Right ventricle myocardium superior (tissue), 1 donor: ENCODE measurements around the gene FRMPD1. TPM values are rescaled to one million over a fixed set of nuclear protein-coding genes. Genes with fewer than 3 reads are reported as not detected.
A peak's percentile ranks its signal among the peaks of the same experiment; 100 is the strongest.

Experiments used
- ATAC-seq: fragments of 200-7000 bp; cut with Tn5 transposase; one replicate; pipeline ENCODE4 v1.9.1; 2020; ENCODE audit warnings: mild to moderate bottlenecking; ENCODE audit not compliant: poor library complexity
- DNase-seq: peaks from one replicate; pipeline ENCODE4 v3.0.0-alpha.2; 2020
- intact Hi-C: fragments of 100-400 bp; cut with DNase I; formaldehyde crosslinking; loops from one replicate; pipeline ENCODE4 v1.11.2; 2022
- total RNA-seq: library from RNA; stranded (reverse); fragmentation: NEBNext Ultra II Directional; extraction: Animal tissue kit (Norgen Biotek cat#: 25700); gene quantifications from one replicate; pipeline ENCODE4 v1.2.1, GENCODE V29; 2021
- donor health status: DM: no; HTN: yes; CAD: no; lungs with severe emphysema.

Gene FRMPD1
- total RNA-seq, 1 donor from 2014 or later: 1.6 TPM

DNA sequence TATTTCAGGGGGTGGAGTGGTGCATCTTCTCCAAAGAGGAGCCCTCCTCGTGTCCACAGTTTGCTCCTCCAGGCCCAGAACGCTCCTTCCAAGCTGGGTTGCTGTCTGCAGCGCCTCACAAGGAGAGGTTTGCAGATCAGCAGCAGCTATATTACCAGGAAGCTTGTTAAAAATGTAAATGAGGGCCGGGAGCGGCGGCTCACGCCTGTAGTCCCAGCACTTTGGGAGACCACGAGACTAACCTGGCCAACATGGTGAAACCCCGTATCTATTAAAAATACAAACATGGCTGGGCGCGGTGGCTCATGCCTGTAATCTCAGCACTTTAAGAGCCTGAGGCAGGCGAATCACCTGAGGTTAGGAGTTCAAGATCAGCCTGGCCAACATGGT, 25.0 kb upstream of the FRMPD1 start:
- no peak for DNase-seq
- no peak for ATAC-seq
- intact Hi-C loops: no loop called here

- intact Hi-C loops: no loop called here
- ATAC-seq: no peak
- no peak for DNase-seq
These were observed 24.0 kb upstream of the FRMPD1 start for GRCh38 chr9:37626708-37627292.

DNA sequence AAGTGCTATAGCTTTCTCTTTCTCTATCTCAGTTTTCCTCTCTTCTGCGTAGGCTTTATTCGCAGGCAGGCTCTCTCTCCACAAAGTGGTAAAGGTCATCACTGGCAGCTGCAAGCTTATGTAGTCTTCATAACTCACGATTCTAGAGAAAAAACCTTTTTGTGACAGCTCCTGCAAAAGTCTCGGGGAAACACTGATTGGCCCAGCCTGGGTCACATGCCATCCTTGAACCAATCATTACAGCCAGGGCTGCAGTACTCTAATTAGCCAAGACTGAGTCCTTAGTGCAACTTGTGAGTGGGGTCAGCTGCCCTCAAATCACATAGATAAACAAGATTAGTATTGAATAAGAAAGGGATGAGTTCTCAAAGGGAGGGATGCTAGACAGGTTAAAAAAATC, 18.3 kb upstream of the FRMPD1 start:
- intact Hi-C loops: no loop called here
- ATAC-seq (no peak), DNase-seq (no peak)

- DNase-seq: no peak
- no peak for ATAC-seq
- intact Hi-C loops: no loop called here
These were observed 14.9 kb upstream of the FRMPD1 start for GRCh38 chr9:37635808-37636207.

- intact Hi-C loops: no loop called here
- ATAC-seq: no peak
- no peak for DNase-seq
These were observed 14.0 kb upstream of the FRMPD1 start for GRCh38 chr9:37636511-37637448.

- DNase-seq (no peak), ATAC-seq (no peak)
- intact Hi-C loops: no loop called here
These were observed 11.5 kb upstream of the FRMPD1 start for GRCh38 chr9:37639109-37639762.

GRCh38 chr9:37639841-37640240, 10.9 kb upstream of the FRMPD1 start:
- ATAC-seq (no peak), DNase-seq (no peak)
- intact Hi-C loops: loop anchor here (10.0 kb wide), 1 partner anchor 45 kb away; the partner anchor contains the start of gene TOMM5

DNA sequence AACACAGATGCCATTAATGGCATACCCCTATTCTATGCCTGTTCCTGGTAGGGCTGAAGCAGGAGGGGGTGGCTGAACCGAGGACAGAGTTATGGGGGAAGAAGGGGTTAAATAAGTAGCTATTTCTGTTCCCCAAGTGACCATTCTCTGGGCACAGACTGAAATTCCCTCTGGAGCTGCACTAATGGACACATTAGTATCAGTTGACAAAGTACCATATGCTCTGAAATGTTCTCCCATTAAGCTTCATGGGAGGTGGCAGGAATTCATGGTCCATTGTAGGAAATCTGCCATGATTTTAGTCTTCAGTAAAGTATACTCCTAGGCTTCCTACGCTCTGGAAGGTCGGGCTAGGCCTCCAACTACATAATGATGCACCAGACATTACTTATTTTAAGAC, 10.5 kb upstream of the FRMPD1 start:
- DNase-seq: no peak
- intact Hi-C loops: loop anchor here (10.0 kb wide), 1 partner anchor 45 kb away; the partner anchor contains the start of gene TOMM5
- no peak for ATAC-seq

DNA sequence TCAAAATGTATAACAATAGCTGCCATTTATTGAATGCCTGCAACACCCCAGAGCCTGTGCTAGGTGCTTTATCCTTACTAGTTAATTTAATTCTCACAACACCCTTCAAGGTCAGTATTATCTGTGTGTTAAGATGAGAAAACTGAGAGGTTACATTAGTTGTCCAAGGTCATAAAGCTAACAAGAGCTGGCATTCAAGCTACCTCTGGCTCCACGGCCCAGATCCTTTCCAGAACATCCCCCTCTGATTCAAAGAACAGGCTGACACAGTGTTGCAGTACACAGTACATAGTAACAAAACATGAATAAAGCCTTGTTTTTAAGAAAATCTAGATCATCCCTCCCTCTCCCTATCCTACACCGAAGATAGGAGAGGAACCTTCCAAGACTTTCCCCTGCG, 9.4 kb upstream of the FRMPD1 start:
- DNase-seq (no peak), ATAC-seq (no peak)
- intact Hi-C loops: loop anchor here (10.0 kb wide), 1 partner anchor 47 kb away; the partner anchor contains the start of gene TOMM5

DNA sequence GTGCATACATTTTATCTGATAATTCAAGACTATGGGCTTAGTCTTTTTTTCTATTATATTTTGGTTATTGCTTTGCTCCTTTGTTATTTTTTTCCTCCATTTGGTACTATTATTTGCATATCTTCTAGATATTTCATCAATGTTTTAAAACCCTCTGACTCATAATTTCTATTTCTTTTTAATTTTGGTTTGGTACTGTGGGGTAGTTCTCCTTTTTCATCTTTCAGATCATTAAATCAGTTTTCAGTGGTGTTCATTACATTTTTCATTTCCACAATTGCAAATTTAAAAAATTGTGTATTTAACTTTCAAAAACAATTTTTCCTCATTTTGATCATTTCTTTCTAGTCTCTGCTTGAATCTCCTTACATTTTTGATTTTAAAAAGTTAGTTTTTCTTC, 7.5 kb upstream of the FRMPD1 start:
- intact Hi-C loops: loop anchor here (10.0 kb wide), 1 partner anchor 48 kb away; the partner anchor contains the start of gene TOMM5
- ATAC-seq (no peak), DNase-seq (no peak)

GRCh38 chr9:37645903-37646506, 4.7 kb upstream of the FRMPD1 start:
- peak; percentile 70 for ATAC-seq
- intact Hi-C loops: loop anchor here (10.0 kb wide), 1 partner anchor 51 kb away; the partner anchor contains the start of gene TOMM5
- no peak for DNase-seq

DNA sequence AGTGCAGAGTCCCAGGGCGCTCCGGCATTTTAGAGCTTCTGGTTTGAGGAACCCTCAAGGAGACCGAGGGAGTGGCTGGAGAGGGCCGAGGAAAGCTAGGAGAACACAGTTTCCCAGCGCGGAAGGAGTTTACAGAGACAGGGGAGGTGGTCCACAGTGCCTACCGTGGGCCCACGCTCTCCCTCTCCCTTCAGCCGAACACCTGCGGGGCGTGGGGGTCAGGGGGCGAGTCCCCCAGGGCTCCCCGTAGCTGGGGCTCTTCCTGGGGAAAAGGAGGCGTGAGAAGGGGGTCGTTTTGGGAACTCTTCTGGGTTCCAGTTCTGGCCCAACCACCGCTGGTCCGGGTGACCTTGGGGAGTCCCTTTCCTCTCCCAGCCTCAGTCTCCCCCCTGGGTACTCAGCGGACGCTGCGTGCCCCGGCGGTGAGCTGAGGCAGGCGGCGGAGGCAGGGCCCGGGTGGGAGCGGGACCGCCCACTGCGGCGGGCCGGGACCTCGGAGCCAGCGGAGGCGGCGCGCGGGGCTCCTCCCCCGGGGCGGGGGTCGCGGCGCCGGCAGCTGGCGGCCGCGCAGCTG, 368 bp upstream of the FRMPD1 start:
- DNase-seq: no peak
- intact Hi-C loops: no loop called here
- ATAC-seq: no peak

- no peak for ATAC-seq
- intact Hi-C loops: no loop called here
- no peak for DNase-seq
These were observed 1.5 kb downstream of the FRMPD1 start for GRCh38 chr9:37652261-37652660.

GRCh38 chr9:37653385-37653784, 2.6 kb downstream of the FRMPD1 start:
- intact Hi-C loops: no loop called here
- DNase-seq: no peak

GRCh38 chr9:37656936-37657335, 6.2 kb downstream of the FRMPD1 start:
- DNase-seq: no peak
- intact Hi-C loops: no loop called here
- no peak for ATAC-seq

More at GRCh38 chr9:37653385-37653784, 2.6 kb downstream of the FRMPD1 start:
- ATAC-seq: no peak

- DNase-seq: no peak
- intact Hi-C loops: no loop called here
- no peak for ATAC-seq
These were observed 9.9 kb downstream of the FRMPD1 start for GRCh38 chr9:37660691-37661090.

GRCh38 chr9:37663926-37664325, 13.2 kb downstream of the FRMPD1 start:
- intact Hi-C loops: no loop called here
- DNase-seq: no peak
- no peak for ATAC-seq

DNA sequence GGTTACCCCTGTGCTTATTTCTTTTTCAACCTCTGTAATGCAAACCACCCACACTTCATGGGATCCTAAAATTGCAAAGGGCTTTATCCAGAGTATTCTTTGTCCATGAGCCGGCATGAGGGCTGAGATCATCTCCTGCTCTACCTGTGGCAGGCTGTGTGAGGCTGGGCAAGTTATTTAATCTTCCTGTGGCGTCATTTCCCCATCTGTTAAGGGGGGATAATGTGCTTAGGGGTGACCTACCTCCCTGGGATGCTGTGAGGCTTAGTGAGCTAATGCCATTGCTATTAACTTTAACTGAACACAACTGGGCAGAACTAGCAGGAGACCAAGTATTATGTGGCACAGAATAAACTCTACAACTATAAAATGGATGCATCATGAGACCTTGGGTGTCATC, 17.0 kb downstream of the FRMPD1 start:
- intact Hi-C loops: no loop called here
- no peak for DNase-seq
- no peak for ATAC-seq
